GM18520 (cell line): Measurements from ENCODE around the gene ITGB4.

Experiments
- ATAC-seq: cut with Tn5 transposase; IDR thresholded peaks from one replicate; pipeline ENCODE4 v1.9.1; 2021; ENCODE audit not compliant: unreplicated experiment

ITGB4 gene

GRCh38 chr17:75785016-75785890 lies 64.0 kb downstream of the ITGB4 start:
- ATAC-seq = no peak

- no peak for ATAC-seq
Observed at GRCh38 chr17:75791254-75791653, 70.0 kb downstream of the ITGB4 start.

- no peak for ATAC-seq
Observed at GRCh38 chr17:75793460-75793859, 72.2 kb downstream of the ITGB4 start.

GRCh38 chr17:75795820-75796607 lies 74.8 kb downstream of the ITGB4 start:
- ATAC-seq = no peak

GRCh38 chr17:75799402-75799801 lies 78.1 kb downstream of the ITGB4 start:
- ATAC-seq = no peak

GRCh38 chr17:75803883-75804282 lies 82.6 kb downstream of the ITGB4 start:
- ATAC-seq = no peak

- ATAC-seq = no peak
Observed at GRCh38 chr17:75806822-75807500, 85.7 kb downstream of the ITGB4 start.
